NK-92 (cell line): ENCODE results near the gene SEC11A.
"Not testable (repeated sequence)": the region's sequence is repeated elsewhere in the genome, so short reads cannot be mapped to it uniquely, and the experiment has no call there.

Source experiments
- DNase-seq: peaks from one replicate; lab custom pipeline; 2025; ENCODE audit not compliant: unreplicated experiment; lab: John Stamatoyannopoulos, UW

Gene SEC11A

GRCh38 chr15:84645496-84645895 is 70.4 kb downstream of the SEC11A start:
- DNase-seq: no peak

DNA sequence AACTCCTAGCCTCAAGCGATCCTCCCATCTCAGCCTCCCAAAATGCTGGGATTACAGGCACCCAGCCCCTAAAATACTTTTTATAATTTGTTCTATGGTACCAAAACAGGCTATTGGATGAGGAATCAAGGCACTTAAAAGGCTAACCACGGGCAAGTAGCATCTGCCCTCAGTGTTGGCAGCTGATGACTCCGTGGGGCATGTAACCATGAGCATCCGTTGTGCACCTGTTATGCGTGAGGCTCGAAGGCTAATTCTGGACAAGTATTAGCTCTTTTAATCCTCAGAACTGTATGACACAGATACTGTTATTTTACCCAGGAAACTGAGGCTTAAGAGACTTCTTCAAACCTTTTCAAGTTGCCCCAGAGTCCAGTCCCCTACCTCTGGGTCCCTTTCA is 72.1 kb downstream of the SEC11A start:
- no peak for DNase-seq

DNA sequence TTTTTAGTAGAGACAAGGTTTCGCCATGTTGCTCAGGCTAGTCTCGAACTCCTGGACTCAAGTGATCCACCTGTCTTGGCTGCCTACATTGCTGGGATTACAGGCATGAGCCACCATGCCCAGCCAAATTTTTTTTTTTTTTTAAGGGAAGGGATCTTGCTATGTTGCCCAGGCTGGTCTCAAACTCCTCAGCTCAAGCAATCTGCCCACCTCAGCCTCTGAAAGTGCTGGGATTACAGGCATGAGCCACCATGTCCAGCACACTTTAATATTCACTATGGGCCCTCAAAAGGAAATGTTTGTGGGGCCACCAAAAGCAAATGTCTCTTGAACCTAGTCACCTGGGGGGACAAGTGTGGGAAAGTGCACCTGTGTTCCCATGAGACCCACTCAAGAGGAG is 73.3 kb downstream of the SEC11A start:
- not testable (repeated sequence) for DNase-seq

DNA sequence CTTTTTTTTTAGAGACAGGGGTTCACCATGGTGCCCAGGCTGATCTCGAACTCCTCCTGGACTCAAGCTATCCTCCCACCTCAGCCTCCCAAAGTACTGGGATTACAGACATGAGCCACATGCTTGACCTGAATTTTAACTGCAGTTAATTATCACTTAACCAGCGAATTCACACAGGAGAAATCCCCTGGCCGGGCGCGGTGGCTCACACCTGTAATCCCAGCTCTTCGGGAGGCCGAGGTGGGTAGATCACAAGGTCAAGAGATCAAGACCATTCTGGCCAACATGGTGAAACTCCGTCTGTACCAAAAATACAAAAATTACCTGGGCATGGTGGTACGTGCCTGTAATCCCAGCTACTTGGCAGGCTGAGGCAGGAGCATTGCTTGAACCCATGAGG is 74.1 kb downstream of the SEC11A start:
- not testable (repeated sequence) for DNase-seq

DNA sequence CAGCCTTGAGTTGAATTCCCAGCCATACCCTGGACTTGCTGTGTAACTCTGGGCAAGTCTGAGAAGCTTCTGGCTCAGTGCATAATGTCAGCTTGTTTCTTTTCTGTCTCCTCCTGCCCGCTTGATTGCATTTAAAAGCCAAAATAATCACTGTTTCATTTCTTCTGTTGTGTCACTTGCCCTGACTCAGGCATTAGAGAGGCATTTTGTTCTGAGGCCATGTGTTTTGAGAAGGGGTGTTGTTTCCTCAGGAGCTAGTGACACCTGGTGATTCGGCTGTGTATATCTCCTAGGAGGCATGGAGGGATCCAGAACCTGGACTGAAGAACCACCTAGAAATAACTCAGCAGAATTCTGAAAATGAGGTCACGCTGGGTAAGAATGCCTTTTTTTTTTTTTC is 77.8 kb downstream of the SEC11A start:
- DNase-seq: no peak

DNA sequence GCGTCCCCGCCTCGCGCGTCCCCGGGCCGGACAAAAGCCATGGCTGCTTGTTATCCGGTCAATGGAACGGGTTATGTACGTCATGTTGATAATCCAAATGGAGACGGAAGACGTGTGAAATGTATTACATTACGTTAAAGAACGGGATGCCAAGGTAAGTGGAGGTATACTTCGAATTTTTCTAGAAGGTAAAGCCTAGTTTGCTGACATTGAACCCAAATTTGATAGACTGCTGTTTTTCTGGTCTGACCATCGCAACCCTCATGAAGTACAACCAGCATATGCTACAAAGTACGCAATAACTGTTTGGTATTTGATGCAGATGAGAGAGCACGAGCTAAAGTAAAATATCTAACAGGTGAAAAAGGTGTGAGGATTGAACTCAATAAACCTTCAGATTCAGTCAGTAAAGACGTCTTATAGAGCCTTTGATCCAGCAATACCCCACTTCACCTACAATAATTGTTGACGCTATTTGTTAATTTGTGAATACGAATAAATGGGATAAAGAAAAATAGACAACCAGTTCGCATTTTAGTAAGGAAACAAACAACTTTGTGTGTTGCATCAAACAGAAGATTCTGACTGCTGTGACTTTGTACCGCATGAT is 81.6 kb downstream of the SEC11A start:
- DNase-seq: no peak

DNA sequence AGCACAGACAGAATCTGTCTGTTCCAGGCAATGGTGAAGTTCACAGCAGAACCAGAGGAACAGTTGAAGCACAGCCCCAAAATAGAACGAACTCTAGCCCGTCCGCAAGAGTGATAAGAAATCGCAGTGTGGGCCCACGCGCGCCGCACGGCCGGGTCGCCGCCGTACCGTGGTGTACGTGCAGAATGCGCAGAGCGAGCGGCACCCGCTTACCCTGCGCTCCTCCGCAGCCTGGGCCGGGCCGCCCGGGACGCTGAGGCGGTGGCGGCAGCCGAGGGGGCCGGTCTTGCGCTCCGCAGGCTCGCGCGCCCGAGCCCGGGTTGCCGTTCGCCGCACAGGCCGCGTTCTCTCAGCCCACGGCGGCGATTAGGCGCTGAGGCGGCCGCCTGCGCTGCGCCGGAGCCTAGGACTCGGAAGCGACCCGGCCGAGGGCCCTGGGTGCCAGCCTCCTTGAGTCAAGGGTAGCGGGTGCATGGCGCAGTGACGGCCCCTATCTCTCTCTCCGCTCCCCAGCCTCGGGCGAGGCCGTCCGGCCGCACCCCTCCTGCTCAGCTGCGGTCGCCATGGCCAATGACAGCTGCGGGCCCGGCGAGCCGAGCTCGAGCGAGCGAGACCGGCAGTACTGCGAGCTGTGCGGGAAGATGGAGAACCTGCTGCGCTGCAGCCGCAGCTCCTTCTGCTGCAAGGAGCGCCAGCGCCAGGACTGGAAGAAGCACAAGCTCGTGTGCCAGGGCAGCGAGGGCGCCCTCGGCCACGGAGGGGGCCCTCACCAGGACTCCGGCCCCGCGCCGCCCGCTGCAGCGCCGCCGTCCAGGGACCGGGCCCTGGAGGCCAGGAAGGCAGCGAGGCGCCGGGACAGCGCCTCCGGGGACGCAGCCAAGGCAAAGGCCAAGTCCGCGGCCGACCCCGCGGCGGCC is 82.4 kb downstream of the SEC11A start:
- no peak for DNase-seq

DNA sequence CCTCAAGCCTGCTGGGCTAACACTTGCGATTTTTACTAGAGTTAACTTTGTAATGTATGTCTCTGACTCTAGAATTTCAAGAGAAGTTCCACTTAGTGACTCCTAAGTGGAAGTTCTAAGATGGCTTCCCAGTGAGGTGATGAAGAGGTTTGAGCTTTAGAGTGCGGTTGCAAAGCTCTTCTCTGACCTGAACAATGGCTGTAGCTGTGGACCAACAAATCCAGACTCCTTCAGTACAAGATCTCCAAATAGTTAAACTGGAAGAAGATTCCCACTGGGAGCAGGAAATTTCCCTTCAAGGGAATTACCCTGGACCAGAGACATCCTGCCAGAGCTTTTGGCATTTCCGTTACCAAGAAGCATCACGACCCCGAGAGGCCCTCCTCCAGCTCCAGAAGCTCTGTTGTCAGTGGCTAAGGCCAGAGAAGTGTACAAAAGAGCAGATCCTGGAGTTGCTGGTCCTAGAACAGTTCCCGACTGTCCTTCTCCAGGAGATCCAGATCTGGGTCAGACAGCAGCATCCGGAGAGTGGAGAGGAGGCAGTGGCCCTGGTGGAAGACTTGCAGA is 84.2 kb downstream of the SEC11A start:
- no peak for DNase-seq

GRCh38 chr15:84629033-84629432 is 86.9 kb downstream of the SEC11A start:
- no peak for DNase-seq

GRCh38 chr15:84625123-84625522 is 90.8 kb downstream of the SEC11A start:
- no peak for DNase-seq

DNA sequence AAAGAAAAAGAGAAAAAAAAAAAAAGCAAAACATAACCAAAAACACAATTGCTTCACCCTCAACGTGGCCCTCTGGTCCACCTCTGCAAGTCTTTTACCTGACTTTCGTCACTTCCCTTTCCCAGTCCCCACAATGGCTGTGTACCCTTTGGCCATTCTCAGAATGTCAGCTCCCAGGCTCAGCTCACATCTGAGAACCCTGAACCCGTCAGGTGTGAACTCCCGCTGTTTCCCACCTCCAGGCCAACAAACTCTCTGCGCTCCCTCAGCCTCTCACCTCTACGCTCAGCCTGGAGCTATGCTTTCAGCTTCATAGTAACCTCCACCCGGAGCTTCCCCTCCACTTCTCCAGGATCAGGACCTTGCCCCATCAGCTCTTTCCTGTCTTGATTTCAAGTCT is 91.6 kb downstream of the SEC11A start:
- DNase-seq: no peak

GRCh38 chr15:84621358-84621979 is 94.5 kb downstream of the SEC11A start:
- DNase-seq: no peak

DNA sequence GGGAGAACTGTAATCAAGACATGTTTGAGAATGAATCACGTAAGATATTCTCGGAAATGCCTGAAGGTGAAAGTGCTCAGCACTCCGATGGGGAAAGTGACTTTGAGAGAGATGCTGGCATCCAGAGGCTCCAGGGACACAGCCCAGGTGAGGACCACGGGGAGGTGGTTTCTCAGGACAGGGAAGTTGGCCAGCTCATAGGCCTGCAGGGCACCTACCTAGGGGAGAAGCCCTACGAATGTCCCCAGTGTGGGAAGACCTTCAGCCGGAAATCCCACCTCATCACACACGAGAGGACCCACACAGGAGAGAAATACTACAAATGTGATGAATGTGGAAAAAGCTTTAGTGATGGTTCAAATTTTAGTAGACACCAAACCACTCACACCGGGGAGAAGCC is 95.3 kb downstream of the SEC11A start:
- no peak for DNase-seq
